IMR-90 (cell line): ENCODE data around the gene MAP7. TPM values are rescaled to one million over a fixed set of nuclear protein-coding genes. Genes with fewer than 3 reads are reported as not detected.

ENCODE experiments used
- ATAC-seq: fragments of 200-7000 bp; cut with Tn5 transposase; 2 replicates; pipeline ENCODE4 v1.9.1; 2020; ENCODE audit warnings: low read depth, mild to moderate bottlenecking, moderate library complexity
- BruUV-seq: library from RNA; stranded (reverse); fragments of 400-500 nt; replicated peaks from 2 replicates; lab custom pipeline; 2021; lab: Mats Ljungman, UMichigan
- CTCF ChIA-PET: fragments of 300-600 bp; formaldehyde crosslinking; extraction: SDS; loops from one replicate; lab custom pipeline; 2021; ENCODE audit warnings: antibody characterized with exemption; lab: Yijun Ruan, JAX
- POLR2A ChIA-PET: fragments of 300-600 bp; sonication (Branson Sonifier 250); formaldehyde crosslinking; loops from one replicate; lab custom pipeline; 2022; ENCODE audit warnings: antibody characterized with exemption; ENCODE audit not compliant: unreplicated experiment; lab: Charles Lee
- DNase-seq: peaks from one replicate; pipeline ENCODE4 v3.0.0; 2013
- H2AFZ ChIP-seq: replicated peaks from 2 replicates; pipeline ENCODE3; 2013; ENCODE audit warnings: low read length, mild to moderate bottlenecking; ENCODE audit not compliant: poor library complexity
- H2AK5ac ChIP-seq: 2 replicates; pipeline ENCODE4 v1.6.1; 2013; ENCODE audit warnings: low read depth, low read length, inconsistent platforms
- H2AK9ac ChIP-seq: replicated peaks from 2 replicates; pipeline ENCODE3; 2013; ENCODE audit warnings: mild to moderate bottlenecking, low read depth, low read length, moderate library complexity; ENCODE audit not compliant: poor library complexity
- H2BK120ac ChIP-seq: 2 replicates; pipeline ENCODE4 v1.6.1; 2013; ENCODE audit warnings: low read depth, low read length, inconsistent platforms
- H2BK15ac ChIP-seq: 3 replicates; pipeline ENCODE4 v1.6.1; 2013; ENCODE audit warnings: low read depth, low read length, inconsistent platforms
- H2BK20ac ChIP-seq: 2 replicates; pipeline ENCODE4 v1.6.1; 2013; ENCODE audit warnings: low read depth, mild to moderate bottlenecking, inconsistent platforms, low read length, moderate library complexity
- H2BK5ac ChIP-seq: 2 replicates; pipeline ENCODE4 v1.6.1; 2013; ENCODE audit warnings: mild to moderate bottlenecking, low read depth, low read length, inconsistent platforms; ENCODE audit not compliant: poor library complexity, severe bottlenecking
- H3K14ac ChIP-seq: replicated peaks from 2 replicates; pipeline ENCODE4 v1.6.1; 2013; ENCODE audit warnings: low read depth, low read length, inconsistent platforms
- H3K18ac ChIP-seq: 2 replicates; pipeline ENCODE4 v1.6.1; 2013; ENCODE audit warnings: low read depth, low read length, control low read depth
- H3K23ac ChIP-seq: 2 replicates; pipeline ENCODE4 v1.6.1; 2013; ENCODE audit warnings: low read depth, low read length, inconsistent platforms
- H3K27ac ChIP-seq: 2 replicates; pipeline ENCODE4 v1.5.1; 2013; ENCODE audit warnings: mild to moderate bottlenecking, control low read depth, low read length; ENCODE audit not compliant: insufficient read depth
- H3K27me3 ChIP-seq: 2 replicates; pipeline ENCODE4 v1.6.1; 2013; ENCODE audit warnings: low read length; ENCODE audit not compliant: control insufficient read depth, insufficient read depth
- H3K36me3 ChIP-seq: 2 replicates; pipeline ENCODE4 v1.6.1; 2013; ENCODE audit warnings: low read length, mixed read lengths; ENCODE audit not compliant: control insufficient read depth, insufficient read depth
- H3K4ac ChIP-seq: 2 replicates; pipeline ENCODE4 v1.6.1; 2013; ENCODE audit warnings: low read depth, low read length, inconsistent platforms
- H3K4me1 ChIP-seq: 2 replicates; pipeline ENCODE4 v1.6.1; 2013; ENCODE audit warnings: low read length, mixed read lengths; ENCODE audit not compliant: control insufficient read depth, insufficient read depth
- H3K4me2 ChIP-seq: 2 replicates; pipeline ENCODE4 v1.6.1; 2013; ENCODE audit warnings: low read depth, mild to moderate bottlenecking, control low read depth, low read length, moderate library complexity
- H3K4me3 ChIP-seq: 2 replicates; pipeline ENCODE4 v1.5.1; 2013; ENCODE audit warnings: low read depth, mild to moderate bottlenecking, control low read depth, low read length, moderate library complexity; ENCODE audit not compliant: insufficient read depth
- H3K56ac ChIP-seq: 2 replicates; pipeline ENCODE4 v1.6.1; 2013; ENCODE audit warnings: low read length, inconsistent platforms; ENCODE audit not compliant: insufficient read depth; ENCODE audit errors: extremely low read depth
- H3K79me1 ChIP-seq, 2 experiments: 2 replicates each; pipeline ENCODE4 v1.6.1; 2013; ENCODE audit warnings: low read length in 2 of 2, inconsistent platforms in 1 of 2, low read depth in 1 of 2
- H3K9ac ChIP-seq: 2 replicates; pipeline ENCODE4 v1.6.1; 2013; ENCODE audit warnings: low read depth, low read length, control low read depth
- H3K9me1 ChIP-seq: 2 replicates; pipeline ENCODE4 v1.6.1; 2013; ENCODE audit warnings: low read length, inconsistent platforms; ENCODE audit not compliant: insufficient read depth
- H3K9me3 ChIP-seq: 2 replicates; pipeline ENCODE4 v1.6.1; 2013; ENCODE audit warnings: low read length; ENCODE audit not compliant: control insufficient read depth, insufficient read depth
- H4K20me1 ChIP-seq: 2 replicates; pipeline ENCODE4 v1.6.1; 2013; ENCODE audit warnings: low read length, inconsistent platforms; ENCODE audit not compliant: insufficient read depth
- H4K5ac ChIP-seq: 2 replicates; pipeline ENCODE4 v1.6.1; 2013; ENCODE audit warnings: mild to moderate bottlenecking, low read depth, low read length, control low read depth
- H4K8ac ChIP-seq, 2 experiments: 2 replicates each; pipeline ENCODE4 v1.6.1; 2013; ENCODE audit warnings: low read depth in 2 of 2, low read length in 2 of 2, control low read depth in 1 of 2, inconsistent platforms in 1 of 2
- H4K91ac ChIP-seq: 2 replicates; pipeline ENCODE4 v1.6.1; 2013; ENCODE audit warnings: low read depth, low read length, inconsistent platforms; ENCODE audit not compliant: insufficient read depth
- BHLHE40 ChIP-seq: fragments of 150-350 bp; IDR thresholded peaks from 2 replicates; pipeline ENCODE4 v1.6.1; 2016; ENCODE audit warnings: mild to moderate bottlenecking, low read depth, low read length
- CEBPB ChIP-seq: IDR thresholded peaks from 2 replicates; pipeline ENCODE4 v1.6.1; 2012; ENCODE audit warnings: low read depth, low read length, improper control_type of control experiment
- CHD1 ChIP-seq: IDR thresholded peaks from 2 replicates; pipeline ENCODE4 v1.6.1; 2012; ENCODE audit warnings: low read depth, low read length, improper control_type of control experiment
- CTCF ChIP-seq: conservative IDR thresholded peaks from 2 replicates; pipeline ENCODE4 v1.5.1; 2012; ENCODE audit warnings: mild to moderate bottlenecking, low read depth, low read length, improper control_type of control experiment
- ELK1 ChIP-seq: fragments of 150-350 bp; IDR thresholded peaks from 2 replicates; pipeline ENCODE4 v1.6.1; 2016; ENCODE audit warnings: low read depth, mild to moderate bottlenecking, low read length, moderate library complexity, borderline replicate concordance
- MAFK ChIP-seq: IDR thresholded peaks from 2 replicates; pipeline ENCODE4 v1.6.1; 2012; ENCODE audit warnings: low read depth, low read length, improper control_type of control experiment
- MAZ ChIP-seq: IDR thresholded peaks from 2 replicates; pipeline ENCODE4 v1.6.1; 2012; ENCODE audit warnings: low read depth, mild to moderate bottlenecking, low read length, improper control_type of control experiment, moderate library complexity, borderline replicate concordance
- MXI1 ChIP-seq: IDR thresholded peaks from 2 replicates; pipeline ENCODE4 v1.6.1; 2012; ENCODE audit warnings: low read depth, mild to moderate bottlenecking, low read length, moderate library complexity, borderline replicate concordance
- NFE2L2 ChIP-seq: fragments of 150-350 bp; IDR thresholded peaks from 2 replicates; pipeline ENCODE4 v1.6.1; 2016; ENCODE audit warnings: low read depth, mild to moderate bottlenecking, low read length
- POLR2A ChIP-seq: IDR thresholded peaks from 2 replicates; pipeline ENCODE4 v1.6.1; 2012; ENCODE audit warnings: mild to moderate bottlenecking, low read depth, low read length
- RAD21 ChIP-seq: IDR thresholded peaks from 2 replicates; pipeline ENCODE4 v1.6.1; 2012; ENCODE audit warnings: low read length, improper control_type of control experiment
- RCOR1 ChIP-seq: IDR thresholded peaks from 2 replicates; pipeline ENCODE4 v1.6.1; 2012; ENCODE audit warnings: mild to moderate bottlenecking, low read length, improper control_type of control experiment; ENCODE audit not compliant: insufficient replicate concordance
- RFX5 ChIP-seq: IDR thresholded peaks from 2 replicates; pipeline ENCODE4 v1.8.0; 2012; ENCODE audit warnings: low read depth, mild to moderate bottlenecking, low read length, moderate library complexity
- SMC3 ChIP-seq: fragments of 150-350 bp; IDR thresholded peaks from 2 replicates; pipeline ENCODE4 v1.6.1; 2016; ENCODE audit warnings: low read depth, mild to moderate bottlenecking, antibody characterized with exemption, low read length, moderate library complexity
- USF2 ChIP-seq: fragments of 150-350 bp; IDR thresholded peaks from 2 replicates; pipeline ENCODE4 v1.6.1; 2017; ENCODE audit warnings: mild to moderate bottlenecking, antibody characterized with exemption, low read length, low read depth
- WGBS, 2 experiments: methylation state at CpG; one replicate each; pipeline versions ENCODE4 v1.1.5 to v1.1.7; 2013; ENCODE audit warnings: missing lambda C conversion rate in 2 of 2; ENCODE audit not compliant: insufficient read length in 1 of 2; ENCODE audit errors: extremely low coverage in 2 of 2; 5-methylcytosine and 5-hydroxymethylcytosine counted together
- dilution Hi-C: fragments of 300-500 bp; cut with HindIII; formaldehyde crosslinking; loops from one replicate; pipeline ENCODE4 v1.14.3; 2018; ENCODE audit warnings: low sequenced_read_pairs; ENCODE audit not compliant: unreplicated experiment
- in situ Hi-C: fragments of 300-500 bp; cut with MboI; formaldehyde crosslinking; loops from 3 replicates; pipeline ENCODE4 v1.14.3; 2019; ENCODE audit warnings: low sequenced_read_pairs, inconsistent platforms, mixed read lengths
- intact Hi-C: fragments of 100-400 bp; cut with micrococcal nuclease; formaldehyde crosslinking; loops from 2 replicates; pipeline ENCODE4 v1.10.0; 2022
- polyA plus RNA-seq, 3 experiments: library from polyadenylated mRNA; depleted of rRNA; stranded (reverse); fragments of >200 nt; gene quantifications; 2 replicates each; pipeline ENCODE4 v1.2.3, GENCODE V29; 2012; ENCODE audit warnings: low replicate concordance in 1 of 3
- total RNA-seq: library from RNA; depleted of rRNA; stranded (reverse); fragments of >200 nt; gene quantifications from 2 replicates; pipeline ENCODE4 v1.2.3, GENCODE V29; 2012

Gene MAP7
- total and polyA plus RNA-seq, 2 of the 4 experiments (the other 2 are of a cell fraction), result 0.19 to 0.36 TPM

- no peak overlapping the region for H4K8ac ChIP-seq
- H2BK20ac ChIP-seq, result no peak overlapping the region
- ATAC-seq (no peak), DNase-seq (no peak)
- no peak overlapping the region for H3K4ac ChIP-seq
- H2BK120ac ChIP-seq, result no peak overlapping the region
- ChIA-PET POLR2A (no interaction called here), CTCF (no interaction called here)
- H3K4me1 ChIP-seq, result peaks cover 5% of the 10 kb centered on the region; the same call in 1 of the 2 replicates
- no peak overlapping the region for H3K4me3 ChIP-seq
- WGBS, 2 experiments, result 70% methylated on average over 2 of the region's 6 CpGs; no CpG with 5 or more reads in 1 of the 2 experiments
- intact Hi-C loops (no loop called here), dilution Hi-C loops (no loop called here), in situ Hi-C loops (no loop called here)
- no peak overlapping the region for H2AK5ac ChIP-seq
- H3K4me2 ChIP-seq, result no peak overlapping the region
- peaks cover under 1 to 15% of the 10 kb centered on the region in 2 experiments; a peak in 2 of 4 replicates for H3K79me1 ChIP-seq
- no peak overlapping the region for H2AFZ ChIP-seq
- no peaks in the 10 kb centered on the region; the same call in 1 of the 2 replicates for H4K20me1 ChIP-seq
- no peak overlapping the region for H3K56ac ChIP-seq
- no peaks in the 10 kb centered on the region for H3K27me3 ChIP-seq
- H3K18ac ChIP-seq, result no peak overlapping the region
- H4K5ac ChIP-seq, result no peak overlapping the region
- H3K9me3 ChIP-seq, result no peaks in the 10 kb centered on the region
- no peak overlapping the region for H4K91ac ChIP-seq
- H3K14ac ChIP-seq, result no peak overlapping the region
- BruUV-seq, result no TSS peak
- H3K9ac ChIP-seq, result no peak overlapping the region
- H3K36me3 ChIP-seq, result peaks cover 7% of the 10 kb centered on the region
- no peak for TF ChIP-seq BHLHE40
- no peak for TF ChIP-seq RFX5
- no peak for TF ChIP-seq MAZ
- no peak for TF ChIP-seq CHD1
- TF ChIP-seq ELK1, result no peak
- no peak for TF ChIP-seq SMC3
- TF ChIP-seq MAFK, result no peak
- TF ChIP-seq POLR2A, result no peak
- TF ChIP-seq CEBPB, result no peak
- TF ChIP-seq RAD21, result no peak
- no peak for TF ChIP-seq CTCF
- TF ChIP-seq MXI1, result no peak
- no peak for TF ChIP-seq USF2
- no peak for TF ChIP-seq RCOR1
- no peak for TF ChIP-seq NFE2L2
- no peak overlapping the region for H2AK9ac ChIP-seq
- no peak overlapping the region for H2BK15ac ChIP-seq
- no peak overlapping the region for H2BK5ac ChIP-seq
- no peak overlapping the region for H3K27ac ChIP-seq
- peaks cover 6% of the 10 kb centered on the region for H3K9me1 ChIP-seq
- H3K23ac ChIP-seq, result no peak overlapping the region
These were observed 15.8 kb upstream of the MAP7 start for GRCh38 chr6:136566007-136566487.
